Tibial nerve (tissue), 4 donors: ENCODE data around the gene DOK6. TPM values are rescaled to one million over a fixed set of nuclear protein-coding genes. Genes with fewer than 3 reads are reported as not detected.
"Not testable (repeated sequence)": the region's sequence is repeated elsewhere in the genome, so short reads cannot be mapped to it uniquely, and the experiment has no call there.

ENCODE experiments used
- DNase-seq, 2 donors: peaks; one replicate each; pipeline ENCODE4 v3.0.0-alpha.2; 2019; ENCODE audit warnings: low spot score in 2 of 2
- H3K27ac ChIP-seq, 4 donors: fragments of 200-600 bp; sonication (generic) in 3 of 4; one replicate each; pipeline ENCODE4 v1.5.1; 2017 to 2019; ENCODE audit warnings: mild to moderate bottlenecking in 1 of 4
- H3K27me3 ChIP-seq, 2 donors: fragments of 200-600 bp; sonication (generic) in 1 of 2; one replicate each; pipeline versions ENCODE4 v1.5.1 to v1.6.0; 2017 to 2019
- H3K36me3 ChIP-seq, 3 donors: fragments of 200-600 bp; sonication (generic); one replicate each; pipeline ENCODE4 v1.5.1; 2018 to 2019
- H3K4me1 ChIP-seq, 4 donors: fragments of 200-600 bp; sonication (generic) in 3 of 4; one replicate each; pipeline ENCODE4 v1.5.1; 2017 to 2019
- H3K4me3 ChIP-seq, 4 donors: fragments of 200-600 bp; sonication (generic) in 3 of 4; one replicate each; pipeline ENCODE4 v1.5.1; 2017 to 2019; ENCODE audit warnings: mild to moderate bottlenecking in 1 of 4, moderate library complexity in 1 of 4
- H3K9me3 ChIP-seq, 4 donors: fragments of 200-600 bp; sonication (generic) in 3 of 4; one replicate each; pipeline ENCODE4 v1.5.1; 2017 to 2019
- EP300 ChIP-seq, 2 donors: sonication (generic); formaldehyde crosslinking; IDR thresholded peaks; one replicate each; pipeline ENCODE4 v1.6.1; 2017; ENCODE audit warnings: antibody characterized with exemption in 2 of 2, mild to moderate bottlenecking in 1 of 2
- POLR2A ChIP-seq, 2 donors: fragments of 450-650 bp; IDR thresholded peaks; one replicate each; pipeline ENCODE4 v1.6.1; 2017; ENCODE audit warnings: antibody characterized with exemption in 2 of 2, mild to moderate bottlenecking in 2 of 2, moderate library complexity in 2 of 2
- WGBS, 2 donors: methylation state at CpG; one replicate each; pipeline ENCODE4 v1.1.5; 2018; 5-methylcytosine and 5-hydroxymethylcytosine counted together
- total RNA-seq, 4 donors: library from RNA; depleted of rRNA; stranded (reverse); fragments of >200 nt; gene quantifications; one replicate each; pipeline ENCODE4 v1.1.0, GENCODE V29; 2016
- TF ChIP-seq, protein P1 (sequence below), 5 experiments: fragments of 200-600 bp in 3 of 5; fragments of 450-650 bp in 2 of 5; sonication (generic) in 3 of 5; IDR thresholded peaks; one replicate each; pipeline ENCODE4 v1.5.1; 2016 to 2019; ENCODE audit warnings: antibody characterized with exemption in 5 of 5, mild to moderate bottlenecking in 3 of 5, moderate library complexity in 2 of 5

Gene DOK6
- total RNA-seq, 4 donors from 2014 or later, result 4.0 to 28.6 (median 6.1) TPM

DNA sequence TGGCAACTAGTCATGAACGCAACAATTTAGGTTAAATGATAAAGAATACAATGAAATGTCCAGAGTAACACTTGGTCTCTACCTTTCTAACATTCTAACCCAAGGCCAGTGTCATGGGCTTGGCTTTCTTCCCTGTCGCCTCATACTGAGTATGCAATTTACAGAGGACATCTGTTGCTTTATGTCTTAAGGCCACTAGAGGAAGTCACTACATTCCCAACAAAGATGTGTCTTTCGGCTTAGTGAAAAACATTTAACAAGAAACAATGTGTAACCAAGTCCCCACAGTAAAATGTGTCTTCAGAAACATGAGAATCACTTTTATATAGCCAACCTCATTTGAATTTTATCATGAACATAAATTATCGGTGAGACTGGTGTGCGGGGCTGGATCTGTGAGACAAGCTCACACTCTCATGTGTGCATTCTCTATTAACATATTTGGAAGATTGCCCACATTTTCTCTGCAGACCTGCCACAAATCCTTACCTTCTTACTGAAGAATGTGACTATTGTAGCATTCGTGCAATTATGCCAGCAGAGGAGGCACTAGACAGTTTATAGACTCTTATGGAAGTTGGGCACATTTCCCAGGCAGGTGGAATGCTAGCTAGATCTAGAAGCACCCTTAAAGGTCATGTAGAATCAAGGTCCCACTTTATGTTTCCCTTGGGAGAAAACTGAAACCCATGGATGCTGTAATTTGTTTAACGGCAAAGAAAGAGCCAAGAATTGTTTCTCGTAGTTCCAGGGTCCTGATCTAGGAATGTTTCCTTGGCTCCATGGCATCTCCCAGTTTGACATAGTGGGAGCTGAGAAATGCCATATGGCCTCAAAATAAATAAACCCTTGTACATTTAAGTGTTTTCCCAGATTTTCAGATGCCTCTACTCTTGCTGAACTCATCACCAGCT, 445.2 kb downstream of the DOK6 start:
- peaks cover 0 to 7% (median 0%) of the 10 kb centered on the region in 3 donors for H3K36me3 ChIP-seq
- no peak for DNase-seq
- H3K27me3 ChIP-seq, result no peaks in the 10 kb centered on the region
- peaks cover 0 to 3% (median 0%) of the 10 kb centered on the region in 4 donors for H3K4me1 ChIP-seq
- TF ChIP-seq POLR2A (IDR thresholded peaks at IDR 0.05) (no peak), EP300 (IDR thresholded peaks at IDR 0.05) (no peak)
- TF ChIP-seq, protein P1, sequence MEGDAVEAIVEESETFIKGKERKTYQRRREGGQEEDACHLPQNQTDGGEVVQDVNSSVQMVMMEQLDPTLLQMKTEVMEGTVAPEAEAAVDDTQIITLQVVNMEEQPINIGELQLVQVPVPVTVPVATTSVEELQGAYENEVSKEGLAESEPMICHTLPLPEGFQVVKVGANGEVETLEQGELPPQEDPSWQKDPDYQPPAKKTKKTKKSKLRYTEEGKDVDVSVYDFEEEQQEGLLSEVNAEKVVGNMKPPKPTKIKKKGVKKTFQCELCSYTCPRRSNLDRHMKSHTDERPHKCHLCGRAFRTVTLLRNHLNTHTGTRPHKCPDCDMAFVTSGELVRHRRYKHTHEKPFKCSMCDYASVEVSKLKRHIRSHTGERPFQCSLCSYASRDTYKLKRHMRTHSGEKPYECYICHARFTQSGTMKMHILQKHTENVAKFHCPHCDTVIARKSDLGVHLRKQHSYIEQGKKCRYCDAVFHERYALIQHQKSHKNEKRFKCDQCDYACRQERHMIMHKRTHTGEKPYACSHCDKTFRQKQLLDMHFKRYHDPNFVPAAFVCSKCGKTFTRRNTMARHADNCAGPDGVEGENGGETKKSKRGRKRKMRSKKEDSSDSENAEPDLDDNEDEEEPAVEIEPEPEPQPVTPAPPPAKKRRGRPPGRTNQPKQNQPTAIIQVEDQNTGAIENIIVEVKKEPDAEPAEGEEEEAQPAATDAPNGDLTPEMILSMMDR (IDR thresholded peaks at IDR 0.05), result no peak
- 64 to 68% methylated on average over 8 of the region's 8 CpGs for WGBS, 2 donors
- H3K4me3 ChIP-seq, result no peak overlapping the region
- H3K27ac ChIP-seq, result no peak overlapping the region
- no peaks in the 10 kb centered on the region for H3K9me3 ChIP-seq

DNA sequence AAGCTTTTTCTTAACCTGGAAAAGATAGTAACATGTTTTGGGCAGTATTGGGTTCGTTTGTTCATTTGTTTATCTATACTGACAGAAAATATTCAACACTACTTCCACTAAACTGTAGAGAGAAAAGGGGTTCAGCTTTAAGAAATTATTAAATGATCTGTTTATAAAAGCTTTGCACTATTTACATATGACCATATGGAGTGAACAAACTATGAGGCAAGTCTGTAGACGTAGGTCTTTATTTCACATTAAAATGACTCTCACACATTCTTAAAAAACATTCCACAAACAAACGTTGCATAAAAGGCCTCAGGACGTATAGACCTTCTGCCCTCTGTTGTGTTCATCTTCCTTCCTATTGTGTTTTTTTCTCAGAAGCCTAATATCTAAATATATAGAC, 452.4 kb downstream of the DOK6 start:
- 58 to 65% methylated on average over 4 of the region's 4 CpGs for WGBS, 2 donors
- no peak for TF ChIP-seq EP300 (IDR thresholded peaks at IDR 0.05)
- TF ChIP-seq, protein P1 (IDR thresholded peaks at IDR 0.05), result no peak
- no peak for TF ChIP-seq POLR2A (IDR thresholded peaks at IDR 0.05)
- Histone ChIP-seq H3K4me1 (no peaks in the 10 kb centered on the region), H3K27me3 (no peaks in the 10 kb centered on the region), H3K36me3 (no peaks in the 10 kb centered on the region), H3K4me3 (no peak overlapping the region), H3K27ac (no peak overlapping the region), H3K9me3 (no peaks in the 10 kb centered on the region)
- DNase-seq, result no peak

DNA sequence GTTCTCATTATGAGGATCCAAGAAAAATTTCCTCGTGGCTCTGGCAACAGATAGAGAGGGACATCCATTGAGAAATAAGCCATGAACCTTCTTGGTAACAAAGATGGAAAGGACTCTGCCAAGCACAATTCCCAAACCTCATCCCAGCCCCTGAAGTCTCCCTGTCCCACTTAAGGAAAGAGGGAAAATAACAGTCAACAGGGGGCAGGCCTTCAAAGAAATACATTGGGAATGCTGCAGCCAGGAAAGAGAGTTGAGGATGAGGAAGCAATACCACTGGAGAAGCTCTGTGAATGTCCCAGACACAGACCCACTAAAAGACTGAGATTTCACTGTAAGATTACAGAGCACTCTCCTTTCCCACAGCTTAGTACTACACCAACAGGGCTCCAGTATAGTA, 453.8 kb downstream of the DOK6 start:
- Histone ChIP-seq H3K36me3 (no peaks in the 10 kb centered on the region), H3K4me1 (no peaks in the 10 kb centered on the region), H3K9me3 (no peaks in the 10 kb centered on the region), H3K27ac (no peak overlapping the region), H3K27me3 (no peaks in the 10 kb centered on the region), H3K4me3 (no peak overlapping the region)
- WGBS, 2 donors, result 89 to 95% methylated on average over 1 of the region's 1 CpG
- TF ChIP-seq, protein P1 (IDR thresholded peaks at IDR 0.05), result no peak
- TF ChIP-seq EP300 (IDR thresholded peaks at IDR 0.05), result no peak
- no peak for TF ChIP-seq POLR2A (IDR thresholded peaks at IDR 0.05)
- DNase-seq, result no peak

DNA sequence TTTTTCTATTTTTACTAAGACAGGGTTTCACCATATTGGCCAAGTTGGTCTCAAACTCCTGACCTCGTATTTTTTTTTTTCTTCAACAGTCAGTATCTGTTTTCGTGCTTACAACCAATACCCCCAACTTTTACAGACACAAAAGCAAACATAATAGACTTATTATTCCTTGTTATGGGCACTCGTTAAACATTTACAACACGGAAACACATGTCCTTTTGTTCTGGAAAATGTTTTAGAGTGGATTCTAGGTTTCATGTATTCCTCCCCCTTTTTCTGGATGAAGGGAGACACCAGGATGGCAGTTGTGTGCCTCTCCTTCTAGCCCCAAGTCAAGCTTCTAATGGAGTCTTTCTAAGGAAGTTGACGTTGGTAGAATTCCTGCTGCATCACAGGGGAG, 458.2 kb downstream of the DOK6 start:
- DNase-seq, result no peak
- TF ChIP-seq EP300 (IDR thresholded peaks at IDR 0.05) (no peak), POLR2A (IDR thresholded peaks at IDR 0.05) (no peak)
- TF ChIP-seq, protein P1 (IDR thresholded peaks at IDR 0.05), result no peak
- Histone ChIP-seq H3K4me1 (no peaks in the 10 kb centered on the region), H3K36me3 (no peaks in the 10 kb centered on the region), H3K27ac (no peak overlapping the region), H3K27me3 (no peaks in the 10 kb centered on the region), H3K9me3 (no peaks in the 10 kb centered on the region), H3K4me3 (no peak overlapping the region)
- WGBS, 2 donors, result 46 to 58% methylated on average over 5 of the region's 5 CpGs

DNA sequence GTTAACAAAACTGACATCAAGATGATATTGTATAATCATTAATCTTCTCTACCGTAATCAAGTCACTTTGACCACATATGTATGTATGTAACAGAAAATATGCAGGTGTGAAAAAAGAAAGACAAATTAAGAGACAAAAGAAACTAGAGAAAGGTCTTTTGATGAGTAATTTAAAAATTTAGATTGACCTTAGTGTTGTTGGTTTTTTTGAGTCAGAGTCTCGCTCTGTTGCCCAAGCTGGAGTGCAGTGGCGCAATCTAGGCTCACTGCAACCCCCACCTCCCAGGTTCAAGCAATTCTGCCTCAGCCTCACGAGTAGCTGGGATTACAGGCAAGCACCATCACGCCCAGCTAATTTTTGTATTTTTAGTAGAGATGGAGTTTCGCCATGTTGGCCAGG, 464.1 kb downstream of the DOK6 start:
- not testable (repeated sequence) for DNase-seq, H3K4me1 ChIP-seq, H3K27me3 ChIP-seq, H3K36me3 ChIP-seq, H3K4me3 ChIP-seq, H3K27ac ChIP-seq, H3K9me3 ChIP-seq
- WGBS, 2 donors, result 93 to 94% methylated on average over 6 of the region's 6 CpGs
